Gastroesophageal sphincter (tissue), 3 donors: ENCODE results near the gene GNG14.

Experiments used
- POLR2A ChIP-seq, 2 donors: fragments of 450-650 bp; IDR thresholded peaks; one replicate each; pipeline ENCODE4 v1.6.1; 2017; ENCODE audit warnings: antibody characterized with exemption in 2 of 2, mild to moderate bottlenecking in 2 of 2, moderate library complexity in 1 of 2
- POLR2AphosphoS5 ChIP-seq: sonication (generic); formaldehyde crosslinking; IDR thresholded peaks from one replicate; pipeline ENCODE4 v1.6.1; 2017; ENCODE audit warnings: antibody characterized with exemption
- TF ChIP-seq, protein P1 (sequence below), 4 experiments: fragments of 200-600 bp in 2 of 4; fragments of 450-650 bp in 2 of 4; sonication (generic) in 1 of 4; IDR thresholded peaks; one replicate each; pipeline ENCODE4 v1.5.1; 2017 to 2019; ENCODE audit warnings: antibody characterized with exemption in 4 of 4, mild to moderate bottlenecking in 2 of 4, moderate library complexity in 2 of 4

DNA sequence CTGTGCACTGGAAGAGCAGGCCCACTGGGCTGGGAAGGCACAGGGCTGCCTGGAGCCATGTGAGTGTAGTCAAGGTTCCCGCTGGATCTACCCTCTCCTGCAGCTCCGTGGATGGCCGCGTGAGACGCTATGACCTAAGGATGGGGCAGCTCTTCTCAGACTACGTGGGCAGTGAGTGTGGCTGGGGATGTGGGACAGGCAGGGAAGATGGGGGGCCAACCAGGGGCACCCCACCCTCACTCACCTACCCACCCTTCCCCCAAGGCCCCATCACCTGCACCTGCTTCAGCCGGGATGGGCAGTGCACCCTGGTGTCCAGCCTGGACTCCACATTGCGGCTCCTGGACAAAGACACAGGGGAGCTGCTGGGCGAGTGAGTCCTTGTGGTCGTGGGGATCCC, 15.1 kb upstream of the GNG14 start:
- TF ChIP-seq POLR2A (IDR thresholded peaks at IDR 0.05) = no peak
- TF ChIP-seq, protein P1, sequence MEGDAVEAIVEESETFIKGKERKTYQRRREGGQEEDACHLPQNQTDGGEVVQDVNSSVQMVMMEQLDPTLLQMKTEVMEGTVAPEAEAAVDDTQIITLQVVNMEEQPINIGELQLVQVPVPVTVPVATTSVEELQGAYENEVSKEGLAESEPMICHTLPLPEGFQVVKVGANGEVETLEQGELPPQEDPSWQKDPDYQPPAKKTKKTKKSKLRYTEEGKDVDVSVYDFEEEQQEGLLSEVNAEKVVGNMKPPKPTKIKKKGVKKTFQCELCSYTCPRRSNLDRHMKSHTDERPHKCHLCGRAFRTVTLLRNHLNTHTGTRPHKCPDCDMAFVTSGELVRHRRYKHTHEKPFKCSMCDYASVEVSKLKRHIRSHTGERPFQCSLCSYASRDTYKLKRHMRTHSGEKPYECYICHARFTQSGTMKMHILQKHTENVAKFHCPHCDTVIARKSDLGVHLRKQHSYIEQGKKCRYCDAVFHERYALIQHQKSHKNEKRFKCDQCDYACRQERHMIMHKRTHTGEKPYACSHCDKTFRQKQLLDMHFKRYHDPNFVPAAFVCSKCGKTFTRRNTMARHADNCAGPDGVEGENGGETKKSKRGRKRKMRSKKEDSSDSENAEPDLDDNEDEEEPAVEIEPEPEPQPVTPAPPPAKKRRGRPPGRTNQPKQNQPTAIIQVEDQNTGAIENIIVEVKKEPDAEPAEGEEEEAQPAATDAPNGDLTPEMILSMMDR (IDR thresholded peaks at IDR 0.05) = no peak
- TF ChIP-seq POLR2AphosphoS5 = no peak
